Activated CD8-positive, alpha-beta memory T cell treated with anti-CD3 and anti-CD28 coated beads, Interleukin-2, amount 10 ng/mL, durations not matched to agents 7 days and 5 days (primary cell): ENCODE data around the gene LMNTD1. TPM values are rescaled to one million over a fixed set of nuclear protein-coding genes. Genes with fewer than 3 reads are reported as not detected.
"Not testable (repeated sequence)": the region's sequence is repeated elsewhere in the genome, so short reads cannot be mapped to it uniquely, and the experiment has no call there.

Experiments used
- ATAC-seq: fragments of 150-1000 bp; cut with Tn5 transposase; one replicate; pipeline ENCODE4 v1.10.0; 2021; ENCODE audit warnings: moderate library complexity
- CTCF ChIA-PET: fragments of 350-600 bp; sonication (Branson Sonifier 250); formaldehyde crosslinking; loops from one replicate; lab custom pipeline; 2021; ENCODE audit warnings: antibody characterized with exemption; lab: Charles Lee
- DNase-seq: peaks from one replicate; pipeline ENCODE4 v3.0.0-alpha.2; 2020
- H3K27ac Mint-ChIP-seq: one replicate; pipeline ENCODE4 v1.8.0; 2021; ENCODE audit warnings: mild to moderate bottlenecking, mixed read lengths
- H3K27me3 Mint-ChIP-seq: one replicate; pipeline ENCODE4 v1.8.0; 2021; ENCODE audit warnings: mixed read lengths
- H3K36me3 Mint-ChIP-seq: one replicate; pipeline ENCODE4 v1.8.0; 2021; ENCODE audit warnings: mild to moderate bottlenecking, mixed read lengths
- H3K4me1 Mint-ChIP-seq: one replicate; pipeline ENCODE4 v1.8.0; 2021; ENCODE audit warnings: mixed read lengths
- H3K4me3 Mint-ChIP-seq: one replicate; pipeline ENCODE4 v1.8.0; 2021; ENCODE audit warnings: mild to moderate bottlenecking, moderate library complexity, mixed read lengths
- H3K9me3 Mint-ChIP-seq: one replicate; pipeline ENCODE4 v1.8.0; 2022; ENCODE audit warnings: low read depth, mixed read lengths
- total RNA-seq, 2 experiments: library from RNA; stranded (reverse); gene quantifications; one replicate each; pipeline ENCODE4 v1.2.3, GENCODE V29; 2021

Gene LMNTD1, protein sequence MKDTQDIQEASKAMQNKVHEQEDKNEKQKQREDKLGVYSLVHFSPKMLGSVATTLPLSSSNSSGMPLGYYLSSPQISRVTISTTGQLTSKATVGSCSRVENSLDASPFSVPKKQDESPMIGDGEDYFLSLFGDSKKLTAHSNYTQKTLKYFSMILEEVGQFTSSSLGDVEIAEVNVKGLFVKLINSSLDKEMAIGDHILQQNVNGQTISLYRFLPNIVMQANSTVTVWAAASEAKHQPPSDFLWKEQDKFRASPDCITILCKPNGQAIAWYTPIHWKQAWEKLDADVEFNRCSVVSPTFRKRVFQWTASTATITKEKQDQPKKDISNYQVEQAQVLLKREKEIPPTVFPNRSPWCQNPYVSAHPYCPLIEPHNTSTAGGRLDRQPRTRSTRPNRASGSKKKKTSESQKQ
- total RNA-seq = not detected

DNA sequence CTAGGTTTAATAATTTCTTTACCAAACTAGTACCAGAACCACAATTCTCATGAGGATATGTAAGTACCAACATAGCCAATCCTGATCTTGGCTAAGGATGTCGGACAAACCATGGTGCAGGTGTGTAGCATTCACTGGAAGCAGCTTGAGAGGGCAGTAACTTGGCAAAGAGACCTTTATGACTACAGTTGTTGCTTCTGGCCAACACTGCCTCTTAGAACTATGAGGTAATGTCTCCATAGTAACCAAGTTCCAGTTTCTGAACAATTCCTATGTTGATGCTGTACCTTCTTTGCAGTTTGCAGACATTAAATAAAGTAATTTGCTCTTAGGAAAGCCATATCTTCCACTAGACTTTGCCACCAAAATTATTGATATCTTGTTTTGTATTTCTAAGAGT lies at the start of gene LMNTD1:
Gene LMNTD1 (minus strand): TSS at position 186 of the 400 bp plus-strand sequence. CDS start 324 bp downstream, outside the sequence.
- Mint-ChIP-seq H3K4me1 (no peaks in the 10 kb centered on the region), H3K36me3 (no peaks in the 10 kb centered on the region), H3K27me3 (peaks cover 5% of the 10 kb centered on the region), H3K9me3 (no peaks in the 10 kb centered on the region), H3K4me3 (no peak within 1 kb of the TSS), H3K27ac (no peak within 1 kb of the TSS)
- no peak for DNase-seq
- no peak for ATAC-seq
- CTCF ChIA-PET = no interaction called here

DNA sequence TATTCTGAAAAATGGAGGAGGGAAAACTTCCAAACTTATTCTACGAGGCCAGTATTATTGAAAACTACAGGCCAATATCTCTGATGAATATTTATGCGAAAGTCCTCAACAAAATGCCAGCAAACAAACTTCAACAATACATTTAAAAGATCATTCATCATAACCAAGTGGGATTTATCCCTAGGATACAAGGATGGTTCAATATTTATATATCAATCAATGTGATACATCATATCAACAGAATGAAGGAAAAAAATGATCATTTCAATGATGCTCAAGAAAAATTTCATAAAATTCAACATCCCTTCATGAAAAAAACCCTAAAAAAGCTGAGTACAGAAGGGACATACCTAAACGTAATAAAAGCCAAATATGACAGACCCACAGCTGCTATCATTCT lies 45.9 kb upstream of the LMNTD1 start:
- no peaks in the 10 kb centered on the region for H3K9me3 Mint-ChIP-seq
- CTCF ChIA-PET = no interaction called here
- DNase-seq (no peak), ATAC-seq (no peak)
- H3K27me3 Mint-ChIP-seq = peaks cover 4% of the 10 kb centered on the region
- H3K36me3 Mint-ChIP-seq = no peaks in the 10 kb centered on the region
- no peak overlapping the region for H3K27ac Mint-ChIP-seq
- no peak overlapping the region for H3K4me3 Mint-ChIP-seq
- H3K4me1 Mint-ChIP-seq = peaks cover 9% of the 10 kb centered on the region

DNA sequence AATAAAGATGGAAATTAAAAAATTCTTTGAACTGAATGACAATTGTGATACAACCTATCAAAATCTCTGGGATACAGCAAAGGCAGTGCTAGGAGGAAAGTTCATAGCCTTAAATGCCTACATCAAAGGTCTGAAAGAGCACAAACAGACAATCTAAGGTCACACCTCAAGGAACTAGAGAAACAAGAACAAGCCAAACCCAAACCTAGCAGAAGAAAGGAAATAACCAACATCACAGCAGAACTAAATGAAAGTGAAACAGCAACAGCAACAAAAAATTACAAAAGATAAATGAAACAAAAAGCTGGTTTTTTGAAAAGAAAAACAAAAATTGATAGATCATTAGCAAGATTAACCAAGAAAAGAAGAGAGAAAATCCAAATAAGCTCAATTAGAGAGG lies 42.4 kb upstream of the LMNTD1 start:
- H3K9me3 Mint-ChIP-seq, H3K36me3 Mint-ChIP-seq, DNase-seq, CTCF ChIA-PET, ATAC-seq, H3K27me3 Mint-ChIP-seq, H3K4me3 Mint-ChIP-seq: not testable (repeated sequence)
- peaks cover 10% of the 10 kb centered on the region for H3K4me1 Mint-ChIP-seq
- peak overlapping the region; percentile 66 for H3K27ac Mint-ChIP-seq

DNA sequence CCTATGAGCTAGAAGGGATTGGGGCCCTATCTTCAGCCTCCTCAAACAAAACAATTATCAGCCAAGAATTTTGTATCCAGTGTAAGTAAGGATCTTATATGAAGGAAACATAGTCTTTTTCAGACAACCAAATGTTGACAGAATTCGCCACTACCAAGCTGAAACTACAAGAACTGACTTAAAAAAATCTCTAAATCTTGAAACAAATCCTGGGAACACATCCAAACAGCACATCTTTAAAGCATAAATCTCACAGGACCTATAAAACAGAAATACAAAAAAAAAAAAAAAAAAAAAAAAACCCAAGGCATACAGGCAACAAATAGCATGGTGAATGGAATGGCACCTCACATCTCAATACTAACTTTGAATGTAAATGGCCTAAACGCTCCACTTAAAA lies 41.3 kb upstream of the LMNTD1 start:
- H3K4me1 Mint-ChIP-seq = peaks cover 19% of the 10 kb centered on the region
- no peak overlapping the region for H3K27ac Mint-ChIP-seq
- H3K36me3 Mint-ChIP-seq = no peaks in the 10 kb centered on the region
- ATAC-seq (no peak), DNase-seq (no peak)
- CTCF ChIA-PET = no interaction called here
- H3K9me3 Mint-ChIP-seq = no peaks in the 10 kb centered on the region
- H3K4me3 Mint-ChIP-seq = no peak overlapping the region
- H3K27me3 Mint-ChIP-seq = peaks cover 4% of the 10 kb centered on the region

DNA sequence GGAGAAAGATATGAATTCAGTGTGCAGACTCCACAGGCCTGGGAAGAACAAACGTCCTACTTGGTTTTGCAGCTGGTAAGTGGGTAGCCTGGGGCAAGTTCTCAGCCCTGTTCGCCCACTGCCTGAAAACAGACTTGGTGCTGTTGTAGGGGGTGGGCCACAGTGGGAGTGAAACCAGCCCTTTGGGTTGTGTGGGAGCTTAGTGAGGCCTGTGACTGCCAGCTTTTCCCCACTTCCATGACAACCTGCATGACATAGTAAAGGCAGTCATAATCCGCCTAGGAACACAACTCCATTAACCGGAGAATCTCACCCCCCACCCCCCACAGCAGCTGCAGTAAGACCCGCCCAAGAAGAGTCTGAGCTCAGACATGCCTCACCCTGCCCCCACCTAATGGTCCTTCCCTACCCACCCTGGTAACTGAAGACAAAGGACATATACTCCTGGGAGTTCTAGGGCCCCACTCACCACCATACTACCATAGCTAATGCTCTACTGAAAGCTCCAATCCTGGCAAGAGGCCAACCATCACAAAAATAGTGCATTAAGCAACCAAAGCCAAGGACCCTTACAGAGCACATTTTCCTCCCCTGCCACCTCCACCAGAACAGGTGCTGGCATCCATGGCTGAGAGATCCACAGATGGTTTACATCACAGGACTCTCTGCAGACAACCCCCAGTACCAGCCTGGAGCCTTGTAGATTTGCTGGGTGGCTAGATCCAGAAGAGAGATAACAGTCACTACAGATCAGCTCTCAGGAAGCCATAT lies 39.8 kb upstream of the LMNTD1 start:
- Mint-ChIP-seq H3K36me3 (no peaks in the 10 kb centered on the region), H3K4me1 (peaks cover 19% of the 10 kb centered on the region)
- CTCF ChIA-PET = interaction anchor here (0.7 kb wide), 1 partner anchor 1818 kb away, joined by 3 read pairs; no protein-coding TSS in a partner anchor

DNA sequence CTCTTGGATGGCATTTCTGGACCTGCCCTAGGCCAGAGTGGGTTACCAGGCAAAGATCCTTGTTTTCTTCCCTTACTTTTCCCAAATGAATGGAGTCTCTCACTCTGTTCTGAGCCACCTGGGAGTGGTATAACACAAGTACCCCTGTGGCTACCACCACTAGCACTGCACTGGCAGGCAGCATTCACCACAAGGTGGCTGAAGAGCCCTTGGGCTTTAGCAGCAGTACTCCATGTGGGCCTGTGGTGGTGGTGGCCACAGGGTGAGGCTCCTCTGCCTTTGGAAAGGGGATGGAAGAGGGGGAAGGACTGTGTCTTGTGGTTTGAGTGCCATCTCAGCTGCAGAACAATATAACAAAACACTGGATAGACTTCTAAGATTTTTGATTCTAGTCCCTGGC lies 38.1 kb upstream of the LMNTD1 start:
- no peak overlapping the region for H3K4me3 Mint-ChIP-seq
- H3K27me3 Mint-ChIP-seq = no peaks in the 10 kb centered on the region
- H3K4me1 Mint-ChIP-seq = peaks cover 19% of the 10 kb centered on the region
- peaks cover 8% of the 10 kb centered on the region for H3K9me3 Mint-ChIP-seq
- DNase-seq (no peak), ATAC-seq (no peak)
- CTCF ChIA-PET = no interaction called here
- no peak overlapping the region for H3K27ac Mint-ChIP-seq
- no peaks in the 10 kb centered on the region for H3K36me3 Mint-ChIP-seq

More for the DNA sequence above, 39.8 kb upstream of the LMNTD1 start:
- Mint-ChIP-seq H3K9me3 (no peaks in the 10 kb centered on the region), H3K27ac (no peak overlapping the region), H3K4me3 (no peak overlapping the region), H3K27me3 (no peaks in the 10 kb centered on the region)
- DNase-seq = no peak
- ATAC-seq = no peak

DNA sequence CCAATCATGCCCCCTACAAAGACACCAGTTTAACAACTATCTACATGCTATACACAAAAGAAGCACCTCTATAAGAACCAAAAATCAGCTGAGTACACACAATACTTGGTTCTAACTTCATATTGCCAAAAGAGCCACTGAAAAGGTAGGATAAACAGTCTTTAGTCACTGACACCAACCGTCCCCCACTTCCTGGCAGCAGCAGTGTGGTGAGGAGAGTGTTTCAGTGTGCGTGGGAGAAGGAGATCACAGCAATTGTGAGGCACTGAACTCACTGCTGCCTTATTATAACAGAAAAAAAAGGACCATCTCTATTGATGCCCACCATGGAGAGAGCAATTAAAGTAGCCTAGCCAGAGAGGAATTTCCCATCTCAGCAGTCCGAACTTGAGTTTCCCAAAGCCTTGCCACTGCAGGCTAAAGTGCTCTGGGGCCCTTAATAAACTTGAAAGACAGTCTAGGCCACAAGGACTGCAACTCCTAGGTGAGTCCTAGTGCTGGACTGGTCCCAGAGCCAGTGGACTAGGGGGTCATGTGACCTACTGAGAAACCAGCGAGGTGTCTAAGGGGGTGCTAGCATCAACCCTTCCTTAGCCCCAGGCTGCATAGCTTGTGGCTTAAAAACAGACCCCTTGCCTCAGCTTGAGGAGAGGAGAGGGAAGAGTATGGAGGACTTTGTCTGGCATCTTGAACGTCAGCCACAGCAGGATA lies 37.1 kb upstream of the LMNTD1 start:
- CTCF ChIA-PET = no interaction called here
- H3K36me3 Mint-ChIP-seq = no peaks in the 10 kb centered on the region
- peaks cover 9% of the 10 kb centered on the region for H3K9me3 Mint-ChIP-seq
- peak; percentile 62 for DNase-seq
- ATAC-seq = peak; percentile 76
- peaks cover 2% of the 10 kb centered on the region for H3K27me3 Mint-ChIP-seq
- no peak overlapping the region for H3K4me3 Mint-ChIP-seq
- peaks cover 10% of the 10 kb centered on the region for H3K4me1 Mint-ChIP-seq
- H3K27ac Mint-ChIP-seq = peak overlapping the region; percentile 50

DNA sequence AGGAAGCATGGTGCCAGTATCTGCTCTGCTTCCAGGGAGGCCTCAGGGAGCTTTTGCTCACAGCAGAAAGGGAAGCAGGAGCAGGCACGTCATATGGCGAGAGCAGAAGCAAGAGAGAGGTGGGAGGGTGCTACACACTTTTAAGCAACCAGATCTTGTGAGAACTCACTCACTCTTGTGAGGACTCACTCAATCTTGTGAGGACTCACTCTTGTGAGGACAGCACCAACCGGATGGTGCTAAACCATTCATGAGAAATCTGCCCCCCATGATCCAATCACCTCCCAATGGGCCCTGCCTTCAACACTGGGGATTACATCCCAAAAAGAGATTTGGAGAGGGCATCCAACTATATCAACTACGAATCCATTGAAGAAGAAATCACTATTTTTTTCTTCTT lies 34.3 kb upstream of the LMNTD1 start:
- no peaks in the 10 kb centered on the region for H3K36me3 Mint-ChIP-seq

DNA sequence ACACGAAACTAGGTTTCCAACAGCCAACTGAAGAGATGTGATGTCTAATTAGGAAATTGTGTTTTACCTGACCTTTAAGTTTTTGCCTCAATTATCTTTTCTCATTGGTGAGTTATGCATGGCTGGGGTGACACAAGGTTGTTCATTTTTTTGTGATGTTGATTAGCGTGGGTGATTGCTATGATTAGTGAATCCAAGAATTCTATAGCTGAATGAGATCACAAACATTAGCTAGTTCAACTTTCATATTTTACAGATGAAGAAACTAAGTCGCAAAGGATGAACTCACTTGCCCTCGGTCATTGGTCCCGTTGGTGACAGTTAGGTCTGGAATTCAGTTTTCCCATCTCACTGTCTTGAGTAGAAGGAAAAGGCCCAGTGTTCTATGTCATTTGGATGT lies 32.6 kb upstream of the LMNTD1 start:
- Mint-ChIP-seq H3K9me3 (peaks cover 9% of the 10 kb centered on the region), H3K36me3 (no peaks in the 10 kb centered on the region), H3K27me3 (peaks cover 6% of the 10 kb centered on the region), H3K27ac (no peak overlapping the region), H3K4me1 (peaks cover 10% of the 10 kb centered on the region), H3K4me3 (no peak overlapping the region)
- ATAC-seq (no peak), DNase-seq (no peak)
- CTCF ChIA-PET = no interaction called here

More for the DNA sequence above, 34.3 kb upstream of the LMNTD1 start:
- no peak for ATAC-seq
- no peak for DNase-seq
- H3K9me3 Mint-ChIP-seq = peaks cover 9% of the 10 kb centered on the region
- CTCF ChIA-PET = no interaction called here
- peaks cover 6% of the 10 kb centered on the region for H3K27me3 Mint-ChIP-seq
- no peak overlapping the region for H3K4me3 Mint-ChIP-seq
- no peak overlapping the region for H3K27ac Mint-ChIP-seq
- peaks cover 10% of the 10 kb centered on the region for H3K4me1 Mint-ChIP-seq

DNA sequence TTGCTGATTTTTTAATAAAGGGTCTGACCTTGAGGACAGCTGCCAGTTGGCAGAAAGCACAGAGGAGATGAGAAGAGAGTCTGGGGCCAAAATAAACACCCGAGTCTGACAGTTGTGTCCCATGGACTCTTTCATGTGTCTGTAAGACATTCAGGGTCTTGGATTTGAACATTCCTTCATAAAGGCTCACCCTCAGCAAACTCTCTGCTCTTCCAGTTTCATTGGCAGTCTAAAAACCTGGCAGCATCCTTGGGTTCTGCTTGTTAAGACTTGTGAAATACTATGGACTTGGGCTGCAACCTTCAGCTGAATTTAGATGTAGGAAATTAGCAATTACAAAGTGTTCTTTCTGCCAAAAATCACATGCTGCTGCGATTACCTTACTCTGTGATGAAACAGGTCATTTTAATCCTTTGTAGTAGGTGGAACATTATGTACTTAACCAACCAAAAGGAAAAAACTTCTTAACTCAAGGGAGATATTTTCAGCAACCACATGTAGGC lies 32.0 kb upstream of the LMNTD1 start:
- Mint-ChIP-seq H3K4me1 (peaks cover 5% of the 10 kb centered on the region), H3K4me3 (no peak overlapping the region), H3K9me3 (peaks cover 9% of the 10 kb centered on the region), H3K27ac (no peak overlapping the region), H3K36me3 (no peaks in the 10 kb centered on the region), H3K27me3 (peaks cover 6% of the 10 kb centered on the region)
- no peak for DNase-seq
- no peak for ATAC-seq
- CTCF ChIA-PET = no interaction called here

DNA sequence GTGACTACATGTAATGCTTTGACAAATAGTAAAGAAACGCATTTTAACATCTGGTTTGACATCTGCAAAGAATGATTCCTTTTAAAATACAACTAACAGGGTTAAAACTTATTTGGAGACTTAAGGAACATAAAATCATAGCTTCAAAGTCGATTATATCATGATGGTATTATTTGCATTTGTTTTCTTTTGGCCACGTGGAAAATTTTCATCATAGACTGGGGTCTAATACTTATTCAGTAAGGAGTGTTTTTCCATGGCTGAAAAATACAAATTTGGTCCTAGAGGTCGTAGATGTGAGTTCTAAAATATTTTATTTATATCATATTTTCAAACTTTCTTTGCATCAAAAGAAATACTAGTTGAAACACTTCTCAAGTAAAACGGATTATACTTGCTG lies 31.5 kb upstream of the LMNTD1 start:
- no peak for DNase-seq
- H3K27me3 Mint-ChIP-seq = peaks cover 6% of the 10 kb centered on the region

DNA sequence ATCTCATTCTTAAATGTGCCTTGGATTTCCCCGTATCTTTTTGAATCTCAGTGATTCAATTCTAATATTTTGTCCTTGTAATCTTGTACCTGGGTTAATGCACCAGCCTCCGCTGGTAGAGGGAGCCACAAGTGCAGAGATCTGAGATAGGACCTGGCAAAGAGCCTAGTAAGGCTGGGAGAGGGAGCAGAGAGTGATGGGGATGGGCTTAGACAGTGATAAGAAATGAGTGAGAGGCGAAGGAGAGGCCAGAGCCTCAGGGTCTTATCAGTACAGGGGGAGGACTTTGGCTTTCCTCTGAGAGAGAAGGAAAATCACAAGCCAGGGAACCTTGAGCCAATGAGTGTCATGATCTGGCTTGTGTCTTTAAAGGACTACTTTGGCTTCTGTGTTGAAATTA lies 30.5 kb upstream of the LMNTD1 start:
- CTCF ChIA-PET = no interaction called here
- Mint-ChIP-seq H3K4me1 (no peaks in the 10 kb centered on the region), H3K4me3 (no peak overlapping the region), H3K9me3 (peaks cover 9% of the 10 kb centered on the region), H3K27me3 (peaks cover 6% of the 10 kb centered on the region), H3K27ac (no peak overlapping the region), H3K36me3 (no peaks in the 10 kb centered on the region)
- DNase-seq = no peak
- no peak for ATAC-seq

More for the DNA sequence above, 31.5 kb upstream of the LMNTD1 start:
- Mint-ChIP-seq H3K9me3 (peaks cover 9% of the 10 kb centered on the region), H3K4me3 (no peak overlapping the region), H3K27ac (no peak overlapping the region), H3K36me3 (no peaks in the 10 kb centered on the region), H3K4me1 (peaks cover under 1% of the 10 kb centered on the region)
- CTCF ChIA-PET = no interaction called here
- ATAC-seq = no peak

DNA sequence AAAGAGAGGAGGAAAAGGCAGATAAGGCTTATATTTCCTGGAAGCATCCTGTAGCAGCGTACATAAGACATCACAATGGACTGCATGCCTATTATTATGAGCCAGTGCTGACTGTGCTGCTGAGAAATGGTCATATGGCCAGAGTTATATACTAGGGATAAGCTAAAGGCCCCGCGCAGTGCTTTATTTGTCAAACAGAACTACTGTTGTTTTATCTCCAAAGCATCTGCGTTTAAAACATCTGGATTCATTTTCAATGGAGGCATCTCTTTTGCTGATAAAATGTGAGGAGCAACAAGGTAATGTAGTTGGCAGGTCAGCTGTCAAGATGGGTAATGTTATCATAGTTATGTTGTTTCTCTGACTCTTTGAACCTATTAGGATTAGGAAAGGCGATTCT lies 28.0 kb upstream of the LMNTD1 start:
- Mint-ChIP-seq H3K36me3 (no peaks in the 10 kb centered on the region), H3K4me3 (no peak overlapping the region), H3K9me3 (peaks cover 3% of the 10 kb centered on the region), H3K27ac (no peak overlapping the region), H3K4me1 (no peaks in the 10 kb centered on the region), H3K27me3 (peaks cover 6% of the 10 kb centered on the region)
- CTCF ChIA-PET = no interaction called here
- DNase-seq (no peak), ATAC-seq (no peak)
